Brain pericyte (primary cell): ENCODE data around the gene ADIPOR2.
A peak's percentile ranks its signal among the peaks of the same experiment; 100 is the strongest.

Experiments
- DNase-seq: peaks from one replicate; pipeline ENCODE4 v3.0.0-alpha.2; 2012; ENCODE audit warnings: low read depth, low spot score

The ADIPOR2 gene, protein sequence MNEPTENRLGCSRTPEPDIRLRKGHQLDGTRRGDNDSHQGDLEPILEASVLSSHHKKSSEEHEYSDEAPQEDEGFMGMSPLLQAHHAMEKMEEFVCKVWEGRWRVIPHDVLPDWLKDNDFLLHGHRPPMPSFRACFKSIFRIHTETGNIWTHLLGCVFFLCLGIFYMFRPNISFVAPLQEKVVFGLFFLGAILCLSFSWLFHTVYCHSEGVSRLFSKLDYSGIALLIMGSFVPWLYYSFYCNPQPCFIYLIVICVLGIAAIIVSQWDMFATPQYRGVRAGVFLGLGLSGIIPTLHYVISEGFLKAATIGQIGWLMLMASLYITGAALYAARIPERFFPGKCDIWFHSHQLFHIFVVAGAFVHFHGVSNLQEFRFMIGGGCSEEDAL

DNA sequence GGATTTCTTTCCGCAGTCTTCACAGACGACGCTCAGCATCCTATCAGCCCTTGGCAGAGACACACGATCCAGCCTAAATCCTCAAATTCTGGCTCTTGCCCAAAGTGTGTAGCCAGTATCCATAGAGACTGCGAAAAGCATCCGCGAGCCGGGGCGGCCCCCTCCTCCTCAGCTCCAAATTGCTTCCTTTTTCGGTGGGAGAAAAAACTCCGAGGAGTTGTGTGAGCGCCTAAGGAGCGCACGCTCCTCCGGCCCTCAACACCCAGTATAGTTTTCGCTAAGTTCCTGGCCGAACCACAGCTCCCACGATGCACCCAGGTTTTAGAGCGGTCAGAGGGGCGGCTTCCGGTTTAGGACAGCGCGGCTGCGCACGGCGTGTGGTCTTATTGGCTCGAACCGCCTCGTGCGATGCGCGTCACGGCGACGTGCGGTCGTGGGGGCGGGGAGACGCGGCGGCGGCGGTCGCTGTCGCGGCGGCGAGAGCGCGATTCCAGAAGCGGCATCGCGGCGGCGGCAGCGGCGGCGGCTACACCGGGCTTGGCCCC lies at the start of gene ADIPOR2:
Gene ADIPOR2 (plus strand): TSS at position 493 of the 545 bp plus-strand sequence. CDS start 63,274 bp downstream, outside the sequence.
- peak; percentile 87 for DNase-seq

DNA sequence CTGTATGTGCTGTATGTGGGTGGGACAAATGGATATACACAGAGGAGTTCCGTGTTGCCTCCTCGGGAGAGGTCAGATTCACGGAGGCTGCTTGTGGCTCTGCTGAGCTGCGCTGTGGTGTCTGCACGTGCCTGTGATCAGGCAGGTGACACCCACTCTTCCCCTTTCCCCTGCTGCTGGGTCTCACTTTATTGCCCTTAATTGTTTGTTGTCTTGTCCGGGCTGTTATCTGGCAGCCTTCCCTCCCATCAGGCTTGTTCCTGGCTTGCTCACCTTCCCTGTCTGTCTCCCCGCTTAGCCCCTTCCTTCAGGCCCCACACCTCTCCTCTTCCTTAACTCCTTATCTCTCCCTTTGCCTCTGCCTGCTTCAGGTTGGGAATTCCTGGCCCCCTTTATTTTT lies 48.4 kb upstream of the ADIPOR2 start:
- DNase-seq: no peak

DNA sequence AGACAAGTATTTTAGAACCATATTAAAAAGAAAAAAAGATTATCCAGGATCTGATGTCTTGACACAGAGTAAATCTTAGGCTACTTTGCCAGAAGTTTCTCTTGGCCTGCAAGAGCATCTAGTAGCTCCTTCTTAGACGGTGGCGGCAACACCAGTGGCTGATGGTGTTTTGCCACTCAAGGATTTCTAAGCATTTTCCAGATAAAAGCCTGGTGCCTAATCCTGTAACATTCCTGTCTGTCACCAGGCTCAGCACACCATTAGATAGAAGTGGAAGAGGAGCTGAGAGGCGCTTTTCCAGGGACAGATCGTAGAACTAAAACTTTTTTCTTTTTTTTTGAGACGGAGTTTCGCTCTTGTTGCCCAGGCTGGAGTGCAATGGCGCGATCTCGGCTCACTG lies 47.8 kb upstream of the ADIPOR2 start:
- DNase-seq: no peak

DNA sequence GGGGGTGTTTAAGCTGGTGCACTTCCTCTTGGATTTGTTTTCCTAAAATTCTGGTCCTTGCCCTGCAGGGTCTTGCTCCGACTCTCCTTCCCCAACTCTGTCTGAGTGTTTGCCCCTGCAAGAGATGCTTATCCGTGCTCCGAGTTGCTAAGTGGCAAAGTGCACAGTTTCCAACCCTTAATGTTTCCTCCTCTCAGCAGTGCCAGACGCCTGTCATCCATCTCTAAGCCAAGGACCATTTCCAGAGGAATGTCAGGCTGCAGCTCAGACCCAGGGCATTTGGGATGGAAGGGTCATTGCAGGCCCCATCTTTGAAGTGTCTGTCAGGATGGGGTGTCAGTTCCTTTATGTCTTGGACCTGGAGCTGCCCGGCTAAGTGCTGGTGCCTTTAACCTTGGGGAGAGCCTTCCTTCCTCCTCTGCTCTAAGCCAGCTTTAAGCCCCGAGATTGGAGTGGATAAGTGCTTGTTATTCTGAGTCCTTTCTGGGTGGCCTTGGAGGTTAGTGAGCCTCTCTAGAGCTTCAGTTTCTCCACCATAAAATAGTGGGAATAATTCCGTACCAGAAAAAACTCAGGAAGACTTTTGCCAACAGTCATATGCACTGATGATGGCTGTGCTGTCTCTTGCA lies 46.9 kb upstream of the ADIPOR2 start:
- DNase-seq: no peak

DNA sequence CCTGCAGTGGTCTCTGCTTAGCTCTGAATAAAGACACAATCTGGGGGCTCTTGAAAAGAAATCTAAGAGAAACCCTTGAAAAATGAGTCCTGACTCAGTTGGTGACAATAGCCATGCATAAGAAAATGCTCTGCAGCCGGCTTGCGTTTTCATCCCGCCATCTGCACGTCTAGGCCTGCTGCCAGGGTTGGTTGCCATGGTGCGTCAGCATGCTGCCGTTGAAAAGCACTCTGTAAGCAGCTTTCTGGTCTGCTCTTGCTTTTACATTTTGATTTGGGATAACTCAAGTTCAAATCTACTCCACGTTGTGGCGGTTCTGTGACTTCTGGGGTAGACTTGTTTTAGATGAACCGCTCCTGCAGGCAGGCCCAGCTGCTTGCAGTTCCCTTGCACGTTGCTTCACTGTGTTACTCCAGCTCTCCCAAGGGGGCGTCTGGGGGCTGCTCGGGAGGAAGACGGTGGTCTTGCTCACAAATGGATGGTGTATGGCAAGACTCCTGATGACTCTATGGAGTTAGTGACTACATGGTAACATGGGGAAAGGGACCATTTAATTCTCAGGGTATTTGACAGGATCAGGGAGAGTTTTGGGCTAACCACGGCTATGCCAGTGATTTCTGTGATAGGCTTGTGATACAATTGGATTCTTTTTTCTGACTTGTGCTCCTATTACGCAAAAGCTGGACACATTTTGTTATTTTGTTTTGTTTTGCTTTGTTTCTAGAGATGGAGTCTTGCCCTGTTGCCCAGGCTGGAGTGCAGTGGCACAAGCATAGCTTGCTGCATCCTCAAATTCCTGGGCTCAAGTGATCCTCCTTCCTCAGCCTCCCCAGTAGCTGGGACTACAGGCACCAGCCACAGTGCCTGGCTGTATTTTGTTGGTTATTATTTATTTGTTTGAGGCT lies 46.1 kb upstream of the ADIPOR2 start:
- DNase-seq: peak; percentile 45

DNA sequence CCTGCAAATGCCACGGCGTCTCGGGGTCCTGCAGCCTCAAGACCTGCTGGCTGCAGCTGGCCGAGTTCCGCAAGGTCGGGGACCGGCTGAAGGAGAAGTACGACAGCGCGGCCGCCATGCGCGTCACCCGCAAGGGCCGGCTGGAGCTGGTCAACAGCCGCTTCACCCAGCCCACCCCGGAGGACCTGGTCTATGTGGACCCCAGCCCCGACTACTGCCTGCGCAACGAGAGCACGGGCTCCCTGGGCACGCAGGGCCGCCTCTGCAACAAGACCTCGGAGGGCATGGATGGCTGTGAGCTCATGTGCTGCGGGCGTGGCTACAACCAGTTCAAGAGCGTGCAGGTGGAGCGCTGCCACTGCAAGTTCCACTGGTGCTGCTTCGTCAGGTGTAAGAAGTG lies 45.1 kb upstream of the ADIPOR2 start:
- no peak for DNase-seq

DNA sequence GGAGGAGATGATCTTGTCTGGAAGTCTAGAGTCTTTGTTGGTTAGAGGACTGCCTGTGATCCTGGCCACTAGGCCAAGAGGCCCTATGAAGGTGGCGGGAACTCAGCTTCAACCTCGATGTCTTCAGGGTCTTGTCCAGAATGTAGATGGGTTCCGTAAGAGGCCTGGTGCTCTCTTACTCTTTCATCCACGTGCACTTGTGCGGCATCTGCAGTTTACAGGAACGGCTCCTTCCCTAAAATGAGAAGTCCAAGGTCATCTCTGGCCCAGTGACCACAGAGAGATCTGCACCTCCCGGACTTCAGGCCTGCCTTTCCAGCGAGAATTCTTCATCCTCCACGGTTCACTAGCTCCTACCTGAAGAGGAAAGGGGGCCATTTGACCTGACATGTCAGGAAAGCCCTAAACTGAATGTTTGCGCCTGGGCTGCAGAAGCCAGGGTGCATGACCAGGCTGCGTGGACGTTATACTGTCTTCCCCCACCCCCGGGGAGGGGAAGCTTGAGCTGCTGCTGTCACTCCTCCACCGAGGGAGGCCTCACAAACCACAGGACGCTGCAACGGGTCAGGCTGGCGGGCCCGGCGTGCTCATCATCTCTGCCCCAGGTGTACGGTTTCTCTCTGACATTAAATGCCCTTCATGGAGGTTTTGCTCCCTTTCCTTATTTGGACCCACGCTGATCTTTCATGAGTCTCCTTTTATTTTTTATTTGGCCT lies 44.1 kb upstream of the ADIPOR2 start:
- DNase-seq: no peak

DNA sequence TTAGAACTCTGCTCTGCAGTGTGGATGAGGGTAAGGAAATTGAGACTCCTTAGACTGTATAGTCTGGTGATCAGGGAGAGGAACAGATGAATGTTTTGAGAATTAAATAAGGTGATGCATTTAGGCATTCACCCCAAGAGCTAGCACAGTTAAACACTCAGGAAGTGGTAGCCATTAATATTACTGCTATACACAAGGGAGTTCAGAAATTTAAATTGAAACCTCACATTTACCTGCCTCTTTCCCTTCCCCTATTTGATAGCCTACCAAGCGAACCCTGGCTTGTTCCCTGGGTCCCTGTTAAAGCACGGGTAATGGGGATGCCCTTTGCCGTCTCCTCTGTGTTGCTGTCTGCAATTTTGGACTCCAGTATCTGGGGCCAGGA lies 43.6 kb upstream of the ADIPOR2 start:
- no peak for DNase-seq

DNA sequence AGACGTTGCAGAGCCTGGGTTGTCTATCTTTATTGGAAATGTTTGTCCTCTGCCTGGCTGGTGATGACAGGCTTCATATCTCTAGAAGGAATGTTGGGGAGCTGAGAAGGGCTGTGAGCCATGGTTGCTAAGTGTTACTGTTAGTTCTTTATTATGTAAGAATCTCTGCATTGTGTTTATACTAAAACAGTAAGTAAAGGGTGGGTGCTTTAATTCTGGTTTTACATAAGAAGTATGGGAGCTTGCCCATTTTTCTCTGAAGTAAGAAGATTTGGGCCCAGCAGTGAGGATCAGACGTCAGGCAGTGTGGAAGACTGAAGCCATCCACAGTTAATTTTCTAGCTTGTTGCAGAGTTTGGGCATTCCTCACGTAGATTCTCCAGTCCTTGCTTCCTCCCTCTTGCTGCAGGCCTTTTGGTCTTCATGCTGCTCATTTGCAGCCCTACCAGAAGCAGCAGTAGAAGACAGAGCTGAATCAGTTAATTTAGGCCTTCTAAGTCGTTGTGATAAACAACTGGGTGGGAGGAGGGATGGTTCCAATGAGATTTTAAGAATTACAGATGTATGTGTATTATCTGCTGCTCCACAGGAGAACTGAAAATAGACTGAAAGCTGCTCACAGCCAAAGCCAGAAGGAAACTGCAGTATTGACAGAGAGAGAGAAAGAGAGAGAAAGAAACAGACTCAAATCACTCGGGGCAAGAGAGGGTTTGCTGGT lies 40.5 kb upstream of the ADIPOR2 start:
- no peak for DNase-seq

DNA sequence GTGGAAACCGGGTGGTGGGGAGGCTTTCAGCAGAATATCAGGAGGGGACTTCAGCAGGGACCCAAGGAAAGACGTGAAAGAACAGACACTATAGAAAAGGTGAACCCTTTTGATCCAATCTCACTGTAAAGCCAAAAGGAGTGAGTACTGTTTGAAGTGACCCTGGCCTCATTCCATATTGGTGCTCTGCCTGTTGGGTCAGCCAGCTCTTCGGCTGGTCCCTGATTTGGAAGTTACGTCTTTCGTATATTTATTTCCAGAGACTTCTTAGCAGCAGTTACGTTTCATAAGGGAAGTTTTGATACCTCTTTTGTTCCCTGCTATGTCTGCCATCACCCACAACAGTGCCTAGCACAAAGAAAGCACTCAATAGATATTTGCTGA lies 39.9 kb upstream of the ADIPOR2 start:
- no peak for DNase-seq

DNA sequence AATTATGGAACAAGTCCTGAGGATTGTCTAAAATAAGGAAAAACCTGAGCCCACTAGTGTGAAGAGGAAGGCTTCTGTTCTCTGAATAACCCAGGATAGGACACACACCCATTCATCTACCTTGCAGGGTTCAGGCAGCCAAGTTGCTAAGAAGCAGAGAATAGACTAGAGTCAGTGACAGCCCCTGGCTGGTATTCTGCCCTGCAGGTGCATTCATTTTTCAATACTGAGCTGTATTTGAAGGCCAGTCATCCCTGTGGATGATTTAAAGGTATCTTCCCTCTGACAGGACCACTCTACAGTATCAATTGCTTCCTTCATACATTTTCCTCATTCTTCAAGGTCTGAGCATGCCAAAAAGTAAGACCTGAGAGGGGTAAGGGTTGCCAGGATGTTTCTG lies 38.9 kb upstream of the ADIPOR2 start:
- DNase-seq: no peak

DNA sequence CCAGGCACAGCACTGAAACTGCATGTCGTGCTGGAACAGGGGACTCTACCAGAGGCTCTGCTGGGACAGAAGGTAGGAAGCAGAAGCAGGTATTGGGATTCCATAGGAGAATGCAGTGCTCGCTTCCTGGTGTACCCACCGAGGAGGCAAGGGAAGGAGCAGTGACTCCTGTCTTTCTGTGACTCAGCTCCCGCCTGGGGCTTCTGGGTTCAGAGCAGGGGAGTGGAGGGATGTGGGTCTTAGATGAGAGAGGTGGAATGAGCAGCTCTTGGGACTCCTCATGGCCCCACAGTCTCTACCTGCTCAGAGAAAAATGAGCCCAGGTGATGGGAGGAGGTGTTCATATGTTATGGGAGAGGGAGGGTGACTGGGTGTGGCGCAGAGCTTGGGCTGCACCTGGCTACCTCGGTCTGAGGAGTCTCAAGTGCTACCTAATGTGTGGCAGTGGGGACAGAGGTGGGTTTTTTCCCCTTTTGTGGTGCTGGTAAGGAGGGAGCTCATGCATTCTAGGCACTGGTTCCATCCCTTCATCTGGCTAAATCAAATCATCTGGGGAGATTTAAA lies 35.6 kb upstream of the ADIPOR2 start:
- no peak for DNase-seq

DNA sequence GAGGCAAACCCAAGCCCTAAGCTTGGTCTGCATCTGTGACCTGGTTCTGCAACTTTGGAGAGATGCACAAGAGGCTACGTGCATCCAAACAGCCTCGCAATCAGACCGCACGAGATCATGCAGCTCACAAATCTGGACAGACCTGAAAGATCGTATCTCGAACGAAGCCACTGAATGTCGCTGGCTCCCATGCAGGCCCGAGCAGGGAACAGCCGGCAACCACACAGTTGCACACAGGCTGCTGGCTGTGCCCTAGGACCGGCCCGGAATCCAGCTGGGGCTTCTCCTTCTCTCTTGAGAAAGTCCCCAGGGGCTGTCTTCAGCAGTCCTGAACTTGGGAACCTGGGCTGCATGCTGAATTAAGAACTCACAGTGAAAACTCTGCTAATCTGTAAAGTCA lies 34.0 kb upstream of the ADIPOR2 start:
- no peak for DNase-seq

DNA sequence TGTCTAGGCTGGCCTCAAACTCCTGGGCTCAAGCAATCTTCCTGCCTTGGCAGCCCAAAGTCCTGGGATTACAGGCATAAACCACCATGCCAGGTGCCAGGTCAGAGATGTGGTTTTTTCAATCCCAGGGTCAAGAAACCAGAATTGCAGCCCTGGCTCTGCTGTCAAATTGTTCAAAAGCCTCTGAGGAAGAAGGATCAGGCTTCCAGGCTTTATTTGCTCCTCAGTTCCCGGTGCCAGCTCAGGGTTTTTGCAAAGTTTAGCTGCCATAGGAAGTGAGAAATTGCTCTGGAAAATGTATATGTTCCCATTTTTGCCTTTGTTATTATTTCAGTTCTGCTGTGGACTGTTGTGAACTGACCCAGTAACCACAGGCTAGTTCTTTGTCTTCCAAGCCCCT lies 33.2 kb upstream of the ADIPOR2 start:
- no peak for DNase-seq

DNA sequence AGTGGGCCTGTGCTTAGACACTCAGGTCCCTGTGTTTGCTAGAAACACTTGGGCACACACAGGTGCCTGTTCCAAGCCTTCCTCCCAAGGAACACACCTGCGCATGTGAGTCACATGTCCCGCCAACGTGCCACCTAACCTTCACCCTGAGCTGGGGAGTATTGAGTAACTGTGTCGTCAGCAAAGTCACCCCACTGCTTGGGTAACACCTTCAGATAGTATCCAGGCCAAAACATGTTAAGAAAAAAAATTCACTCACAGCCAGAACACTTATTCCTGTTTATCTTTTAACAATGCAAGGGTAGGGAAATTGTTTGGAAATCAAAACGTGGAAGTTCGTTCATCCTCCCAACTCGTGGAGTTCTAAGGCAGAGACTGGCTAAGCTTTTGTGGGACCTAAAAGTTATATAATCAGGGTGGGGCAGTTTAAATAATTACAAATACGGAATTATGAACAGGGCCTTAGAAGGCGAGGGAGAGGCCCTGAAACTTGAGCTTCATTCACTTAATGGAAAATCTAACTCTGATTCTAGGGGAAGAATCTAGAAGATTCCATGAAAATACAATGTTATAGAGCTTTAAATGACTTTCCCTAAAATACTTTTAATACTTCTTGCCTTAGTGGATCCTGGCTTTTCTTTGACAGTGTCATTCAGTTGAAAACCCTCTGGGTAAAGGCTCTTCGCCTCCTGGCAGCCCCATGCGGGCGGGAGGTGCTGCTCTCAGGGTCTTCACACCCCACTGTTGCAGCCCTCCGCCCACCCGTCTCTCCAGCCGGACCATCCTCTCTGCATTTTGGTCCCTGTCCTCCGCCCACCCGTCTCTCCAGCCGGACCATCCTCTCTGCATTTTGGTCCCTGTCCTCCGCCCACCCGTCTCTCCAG lies 30.3 kb upstream of the ADIPOR2 start:
- no peak for DNase-seq

DNA sequence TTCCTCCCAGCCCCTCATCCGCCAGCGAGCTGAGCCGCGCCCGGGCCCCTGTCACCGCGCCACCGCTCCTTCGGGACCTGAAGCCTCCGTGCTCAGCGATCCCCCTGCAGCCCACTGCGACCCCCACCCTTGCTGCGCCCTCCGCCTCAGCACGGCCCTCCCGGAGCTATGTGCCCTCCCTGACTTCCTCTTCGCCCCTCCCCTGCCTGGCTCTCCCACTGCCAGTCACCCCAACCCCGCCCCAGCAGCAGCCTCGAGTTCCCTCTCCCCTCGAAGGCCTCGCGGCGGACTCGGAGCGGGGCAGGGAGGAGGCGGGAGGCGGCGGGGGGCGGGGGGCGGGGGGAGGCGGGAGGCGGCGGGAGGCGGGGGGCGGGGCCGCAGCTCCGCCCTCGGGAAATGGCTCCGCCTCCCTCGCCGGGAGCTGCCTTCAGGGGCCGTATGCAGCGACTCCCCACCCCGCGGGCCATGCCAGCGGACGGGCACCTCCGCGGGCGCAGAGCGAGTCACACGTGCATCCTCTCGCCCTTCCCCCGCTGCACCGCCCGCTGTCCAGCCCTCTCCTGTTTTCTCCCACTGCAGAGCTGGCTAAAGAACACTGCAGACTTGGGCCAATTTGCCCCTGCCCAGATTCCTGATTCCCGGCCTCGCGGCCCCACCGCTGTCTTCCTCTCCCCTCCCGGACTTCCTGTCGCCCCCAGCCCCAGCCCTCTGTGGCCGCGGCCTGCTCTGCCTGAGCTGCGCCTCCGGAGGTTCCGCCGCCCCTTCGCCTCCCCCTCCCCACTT lies 29.1 kb upstream of the ADIPOR2 start:
- DNase-seq: peak; percentile 29

DNA sequence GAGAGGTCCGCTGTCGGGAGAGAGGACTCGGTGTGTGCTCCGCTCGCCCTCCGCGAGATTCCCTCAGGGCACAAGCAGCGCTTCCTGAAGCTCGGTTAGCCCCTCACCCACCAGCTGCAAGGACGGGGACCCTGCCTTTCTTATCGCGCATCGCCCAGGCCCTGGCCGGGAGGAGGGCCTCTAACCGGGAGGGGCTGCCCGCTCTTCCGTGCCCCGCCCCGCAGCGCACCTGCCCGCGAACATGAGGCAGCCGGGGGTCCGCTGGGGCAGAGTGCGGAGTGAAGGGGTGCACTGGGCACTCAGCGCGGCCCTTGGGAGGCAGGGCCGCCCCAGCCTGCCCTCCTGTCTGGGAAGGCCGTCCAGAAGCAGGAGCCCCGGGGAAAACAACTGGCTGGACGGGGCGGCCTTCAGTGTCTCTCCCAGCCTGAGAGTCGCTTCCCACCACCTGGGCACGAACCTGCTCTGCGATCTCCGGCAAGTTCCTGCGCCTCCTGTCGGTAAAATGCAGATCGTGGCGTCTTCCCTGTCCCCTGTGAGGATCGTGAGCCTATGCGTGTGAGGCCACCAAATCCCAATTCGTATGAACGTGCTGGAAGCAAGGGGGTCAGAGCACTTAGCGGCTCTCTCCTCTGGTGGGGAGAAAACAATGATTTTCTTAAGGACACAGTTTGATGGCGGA lies 28.0 kb upstream of the ADIPOR2 start:
- DNase-seq: no peak
